Endothelial cell of umbilical vein (primary cell): ENCODE measurements around the gene USP7.

ENCODE experiments used
- CTCF ChIP-seq, 2 donors: IDR thresholded peaks; 1 replicate in 1 of 2; 2 replicates in 1 of 2; pipeline ENCODE4 v1.5.1; 2011; ENCODE audit warnings: low read length in 2 of 2, mild to moderate bottlenecking in 2 of 2, moderate library complexity in 2 of 2, control low read depth in 1 of 2, inconsistent platforms in 1 of 2, low read depth in 1 of 2; ENCODE audit not compliant: insufficient read depth in 1 of 2; ENCODE audit errors: extremely low read depth in 1 of 2
- EZH2 ChIP-seq: IDR thresholded peaks from 2 replicates; pipeline ENCODE4 v1.6.1; 2012; ENCODE audit warnings: borderline replicate concordance, low read depth, mild to moderate bottlenecking, moderate library complexity, low read length, inconsistent platforms; ENCODE audit not compliant: severe bottlenecking
- GATA2 ChIP-seq: IDR thresholded peaks from 2 replicates; pipeline ENCODE4 v1.7.0; 2011; ENCODE audit warnings: low read depth, mild to moderate bottlenecking, moderate library complexity, mixed read lengths, low read length; ENCODE audit not compliant: insufficient read length, insufficient read depth
- JUN ChIP-seq: IDR thresholded peaks from 2 replicates; pipeline ENCODE4 v1.6.1; 2011; ENCODE audit warnings: borderline replicate concordance, low read depth; ENCODE audit not compliant: insufficient read length, insufficient read depth
- MAX ChIP-seq: IDR thresholded peaks from 2 replicates; pipeline ENCODE4 v1.6.1; 2011; ENCODE audit not compliant: insufficient read depth, insufficient read length
- MYC ChIP-seq: IDR thresholded peaks from one replicate; pipeline ENCODE4 v1.6.1; 2011; ENCODE audit warnings: mild to moderate bottlenecking, low read depth, low read length
- POLR2A ChIP-seq: IDR thresholded peaks from 2 replicates; pipeline ENCODE4 v1.6.1; 2012; ENCODE audit warnings: low read depth, mild to moderate bottlenecking, control low read depth, low read length
- POLR2AphosphoS5 ChIP-seq: IDR thresholded peaks from 2 replicates; pipeline ENCODE4 v1.6.1; 2012; ENCODE audit warnings: low read depth, mild to moderate bottlenecking, control low read depth, low read length, moderate library complexity; ENCODE audit not compliant: insufficient read depth

- TF ChIP-seq CTCF (IDR thresholded peaks at IDR 0.05; ENCODE audit: extremely low read depth in 1 of 2, insufficient read depth in 1 of 2, low read depth in 1 of 2, low read length in 2 of 2): no peak
- TF ChIP-seq POLR2A: no peak
- no peak for TF ChIP-seq POLR2AphosphoS5
- no peak for TF ChIP-seq MAX
- no peak for TF ChIP-seq EZH2
- no peak for TF ChIP-seq MYC
- TF ChIP-seq JUN: no peak
- TF ChIP-seq GATA2: no peak
Observed at GRCh38 chr16:8865145-8865882, 98.4 kb downstream of the USP7 start.
